NCI-H748 (cell line): ENCODE data around the gene WDR13.
"Not testable (repeated sequence)": the region's sequence is repeated elsewhere in the genome, so short reads cannot be mapped to it uniquely, and the experiment has no call there.

ENCODE experiments used
- DNase-seq: peaks from one replicate; lab custom pipeline; 2025; ENCODE audit not compliant: unreplicated experiment; lab: John Stamatoyannopoulos, UW

Gene WDR13

DNA sequence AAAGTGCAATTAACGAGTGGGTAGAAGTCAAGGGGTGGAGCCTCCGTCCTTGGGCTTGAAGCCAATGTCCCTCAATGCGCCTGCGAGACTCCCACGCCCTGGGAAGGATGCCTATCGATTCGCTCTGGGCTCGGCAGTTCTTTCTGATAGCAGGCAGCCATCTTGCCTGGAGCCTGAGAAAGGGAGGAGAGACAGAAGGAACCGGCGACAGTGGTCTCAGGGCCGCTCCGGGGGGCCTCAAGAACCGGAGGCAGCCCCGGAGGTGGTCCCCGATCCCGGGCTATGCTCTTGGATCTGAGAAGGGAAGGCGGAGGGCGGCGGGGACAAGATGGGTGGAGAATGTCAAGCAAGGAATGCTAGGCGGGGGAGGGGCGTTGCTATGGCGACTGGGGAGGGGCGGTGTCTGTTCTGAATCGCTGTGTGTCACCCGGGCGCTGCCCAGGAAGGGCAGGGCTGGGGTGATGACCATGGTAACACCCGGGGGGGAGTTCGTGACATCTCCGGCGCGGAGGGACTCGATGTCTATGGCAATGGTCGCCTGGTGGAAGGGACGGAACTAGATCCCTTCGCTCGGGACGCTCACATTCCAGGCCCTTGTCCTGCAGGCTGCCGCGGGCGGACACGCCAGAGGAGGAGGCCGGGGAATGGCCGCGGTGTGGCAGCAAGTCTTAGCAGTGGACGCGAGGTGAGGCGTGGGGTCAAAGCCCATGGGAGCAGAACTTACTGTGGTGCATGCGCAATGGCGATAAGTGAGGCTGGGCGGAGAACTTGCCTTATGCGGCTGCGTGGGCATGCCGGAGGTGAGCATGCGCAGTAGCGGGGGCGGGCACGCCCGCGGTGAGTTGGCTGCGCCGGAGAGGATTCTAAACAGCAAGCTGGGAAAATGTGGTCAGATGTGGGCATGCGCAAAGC is at the start of gene WDR13:
WDR13 (plus strand) TSS at position 140 of the 912 bp plus-strand sequence; CDS start at position 645, 505 bp downstream.
- DNase-seq = peak; percentile 95

DNA sequence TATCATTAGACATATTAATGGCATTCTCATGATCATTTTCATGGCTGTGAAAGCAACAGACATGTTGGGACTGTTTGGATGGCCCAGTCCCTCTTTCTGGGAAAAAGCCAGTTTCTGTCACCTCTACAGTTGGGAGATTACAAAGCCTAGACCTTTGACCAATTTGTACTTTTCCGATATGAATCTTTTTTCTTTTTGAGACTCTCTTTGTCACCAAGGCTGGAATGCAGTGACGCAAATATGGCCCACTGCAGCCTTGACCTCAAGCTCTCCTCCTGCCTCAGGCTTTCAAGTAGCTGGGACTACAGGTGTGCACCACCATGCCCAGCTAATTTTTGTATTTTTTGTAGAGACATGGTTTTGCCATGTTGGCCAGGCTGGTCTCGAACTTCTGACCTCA is 48.4 kb upstream of the WDR13 start:
- DNase-seq = no peak

DNA sequence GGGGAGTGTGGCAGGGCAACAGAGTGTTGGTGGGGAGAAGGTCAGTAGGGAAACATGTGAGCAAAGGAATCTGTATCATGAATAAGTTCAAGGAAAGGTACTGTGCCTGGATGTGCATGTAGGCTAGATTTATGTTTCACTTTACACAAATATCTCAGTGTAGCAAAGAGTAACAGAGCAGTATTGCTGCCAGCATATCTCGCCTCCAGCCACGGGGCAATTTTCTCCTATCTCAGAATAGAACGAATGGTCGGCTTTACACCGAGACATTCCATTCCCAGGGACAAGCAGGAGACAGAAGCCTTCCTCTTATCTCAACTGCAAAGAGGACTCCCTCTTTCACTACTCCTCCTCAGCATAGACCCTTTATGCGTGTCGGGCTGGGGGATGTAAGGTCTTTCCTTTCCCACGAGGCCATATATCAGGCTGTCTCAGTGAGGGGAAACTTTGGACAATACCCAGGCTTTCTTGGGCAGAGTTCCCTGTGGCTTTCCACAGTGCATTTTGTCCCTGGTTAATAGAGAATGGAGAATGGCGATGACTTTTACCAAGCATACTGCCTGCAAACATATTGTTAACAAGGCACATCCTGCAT is 41.5 kb upstream of the WDR13 start:
- DNase-seq = not testable (repeated sequence)

DNA sequence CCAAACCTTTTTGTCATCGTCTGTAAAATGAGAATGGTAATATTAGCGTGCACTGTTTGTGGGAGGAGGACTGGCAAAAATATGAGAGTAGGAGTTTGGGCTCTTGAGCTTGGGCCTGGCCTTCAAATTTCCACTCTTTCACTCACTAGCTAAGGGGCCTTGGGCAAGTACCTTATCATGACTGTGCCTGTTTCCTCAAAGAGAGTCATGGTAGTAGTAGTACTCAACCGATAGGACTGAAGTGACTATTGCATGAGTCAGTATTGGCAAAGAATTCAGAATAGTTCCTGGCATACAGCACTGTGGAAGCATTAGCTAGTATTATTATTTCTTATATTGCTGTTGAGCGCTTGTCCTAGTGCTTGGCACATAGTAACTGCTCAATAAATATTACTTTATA is 39.0 kb upstream of the WDR13 start:
- DNase-seq = no peak

DNA sequence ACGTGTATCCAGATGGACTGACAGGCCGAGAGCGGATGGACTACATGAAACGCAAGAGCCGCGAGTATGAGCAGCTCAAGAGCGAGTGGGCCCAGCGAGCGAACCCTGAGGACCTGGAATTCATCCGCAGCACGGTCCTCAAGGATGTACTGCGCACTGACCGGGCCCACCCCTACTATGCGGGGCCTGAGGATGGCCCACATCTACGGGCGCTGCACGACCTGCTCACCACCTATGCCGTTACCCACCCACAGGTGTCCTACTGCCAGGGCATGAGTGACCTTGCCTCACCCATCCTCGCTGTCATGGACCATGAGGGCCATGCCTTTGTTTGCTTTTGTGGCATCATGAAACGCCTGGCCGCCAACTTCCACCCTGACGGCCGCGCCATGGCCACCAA is 37.7 kb upstream of the WDR13 start:
- no peak for DNase-seq

DNA sequence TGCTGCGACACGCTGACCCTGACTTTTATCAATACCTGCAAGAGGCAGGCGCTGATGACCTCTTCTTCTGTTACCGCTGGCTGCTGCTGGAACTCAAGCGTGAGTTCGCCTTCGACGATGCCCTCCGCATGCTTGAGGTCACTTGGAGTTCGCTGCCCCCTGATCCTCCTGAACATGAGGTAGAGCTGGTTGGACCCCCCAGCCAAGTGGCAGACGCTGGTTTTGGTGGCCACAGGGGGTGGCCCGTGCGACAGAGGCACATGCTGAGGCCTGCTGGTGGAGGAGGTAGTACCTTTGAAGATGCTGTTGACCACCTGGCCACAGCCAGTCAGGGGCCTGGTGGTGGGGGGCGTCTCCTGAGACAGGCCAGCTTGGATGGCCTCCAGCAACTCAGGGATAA is 37.2 kb upstream of the WDR13 start:
- no peak for DNase-seq

DNA sequence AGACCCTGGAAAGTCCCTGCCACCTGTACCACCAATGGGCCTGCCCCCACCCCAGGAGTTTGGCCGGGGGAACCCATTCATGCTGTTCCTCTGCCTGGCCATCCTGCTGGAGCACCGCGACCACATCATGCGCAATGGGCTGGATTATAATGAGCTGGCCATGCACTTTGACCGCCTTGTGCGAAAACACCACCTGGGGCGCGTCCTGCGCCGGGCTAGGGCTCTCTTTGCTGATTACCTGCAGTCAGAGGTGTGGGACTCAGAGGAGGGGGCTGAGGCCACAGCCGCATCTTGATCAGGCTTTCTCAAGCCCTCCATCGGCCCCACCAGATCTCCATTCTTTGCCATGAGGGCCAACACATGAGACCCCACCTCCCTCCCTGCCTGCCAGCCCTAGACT is 36.6 kb upstream of the WDR13 start:
- no peak for DNase-seq

DNA sequence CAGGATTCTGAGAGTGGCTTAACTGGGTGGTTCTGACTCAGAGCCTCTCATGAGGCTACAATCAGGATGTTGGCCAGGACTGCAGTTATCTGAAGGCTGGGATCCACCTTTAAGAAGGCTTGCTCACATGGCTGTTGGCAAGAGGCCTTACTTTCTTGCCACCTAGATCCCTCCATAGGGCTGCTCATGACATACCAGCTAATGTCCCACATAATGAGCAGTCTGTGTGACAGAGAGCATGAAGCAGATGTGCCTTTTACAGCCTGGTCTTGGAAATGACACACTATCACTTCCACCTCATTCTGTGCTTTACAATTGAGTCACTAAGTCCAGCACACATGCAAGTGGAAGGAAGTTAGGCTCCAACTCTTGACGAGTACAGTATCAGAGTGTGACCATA is 27.3 kb upstream of the WDR13 start:
- no peak for DNase-seq

DNA sequence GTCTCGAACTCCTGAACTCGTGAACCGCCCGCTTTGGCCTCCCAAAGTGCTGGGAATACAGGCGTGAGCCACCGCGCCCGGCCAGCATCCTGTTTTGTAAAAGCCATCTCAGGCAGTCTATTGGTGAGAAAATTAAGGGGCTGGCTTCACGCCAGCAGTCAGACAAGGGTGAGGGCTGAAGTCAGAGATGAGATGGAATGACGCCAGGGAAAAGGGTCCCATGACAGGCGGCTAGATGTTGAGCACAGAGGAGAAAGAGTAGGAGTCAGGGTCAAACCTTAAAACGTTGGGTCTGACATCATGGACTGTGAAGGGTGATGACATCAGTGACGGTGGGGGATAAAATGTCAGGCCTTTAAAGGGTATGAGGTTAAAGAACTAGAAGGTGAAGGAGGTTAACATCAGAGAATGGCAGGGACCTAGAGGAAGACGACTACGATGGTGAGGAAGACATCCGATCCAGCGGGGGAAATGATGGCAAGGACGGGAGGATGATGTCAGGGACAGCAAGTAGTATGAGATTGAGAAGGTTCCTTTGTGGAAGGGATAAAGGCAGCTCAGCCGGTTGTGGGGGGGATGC is 23.5 kb upstream of the WDR13 start:
- DNase-seq = peak; percentile 67

DNA sequence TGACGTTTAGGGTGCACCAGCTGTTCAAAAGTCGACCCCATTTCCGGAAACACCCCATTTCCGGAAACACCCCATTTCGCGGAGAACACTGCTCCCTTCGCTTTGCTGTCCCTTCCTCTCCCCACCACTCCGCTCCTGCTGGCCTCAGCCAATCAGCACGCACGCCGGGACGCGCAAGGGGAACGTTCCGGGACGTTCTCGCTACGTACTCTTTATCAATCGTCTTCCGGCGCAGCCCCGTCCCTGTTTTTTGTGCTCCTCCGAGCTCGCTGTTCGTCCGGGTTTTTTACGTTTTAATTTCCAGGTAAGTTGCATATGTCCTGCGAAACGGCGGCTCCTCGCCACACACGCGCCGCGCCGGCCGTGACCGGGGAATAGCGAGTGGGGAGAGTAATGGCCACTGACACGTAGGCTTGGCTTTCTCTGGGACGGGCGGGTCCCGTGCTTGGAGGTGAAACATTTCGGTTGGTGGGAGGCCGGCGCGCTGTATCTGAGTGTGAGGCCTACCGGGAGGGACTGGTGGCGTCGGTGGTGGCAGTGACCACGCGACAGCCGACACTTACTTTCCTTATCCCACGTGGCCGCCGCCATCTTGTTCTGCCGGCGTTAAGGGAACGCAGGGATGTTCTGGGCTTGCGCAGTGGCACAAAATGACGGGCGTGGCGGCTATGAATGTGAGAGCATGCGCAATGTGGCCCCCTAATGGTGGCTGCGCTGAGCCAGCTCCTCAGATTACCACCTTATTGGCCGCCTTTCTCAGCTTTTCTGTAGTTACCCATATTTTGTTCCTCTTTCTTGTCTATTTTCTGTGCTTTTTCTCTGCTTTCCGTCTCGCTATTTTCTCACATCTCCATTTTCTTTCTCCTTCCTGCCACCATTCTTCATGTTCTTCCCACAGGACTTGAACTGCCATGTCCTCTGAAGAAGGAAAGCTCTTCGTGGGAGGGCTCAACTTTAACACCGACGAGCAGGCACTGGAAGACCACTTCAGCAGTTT is 22.7 kb upstream of the WDR13 start, which contains the start of gene RBM3:
RBM3 (plus strand) TSS at position 215 of the 997 bp plus-strand sequence; CDS start at position 912, 697 bp downstream.
- DNase-seq = peak; percentile 94

DNA sequence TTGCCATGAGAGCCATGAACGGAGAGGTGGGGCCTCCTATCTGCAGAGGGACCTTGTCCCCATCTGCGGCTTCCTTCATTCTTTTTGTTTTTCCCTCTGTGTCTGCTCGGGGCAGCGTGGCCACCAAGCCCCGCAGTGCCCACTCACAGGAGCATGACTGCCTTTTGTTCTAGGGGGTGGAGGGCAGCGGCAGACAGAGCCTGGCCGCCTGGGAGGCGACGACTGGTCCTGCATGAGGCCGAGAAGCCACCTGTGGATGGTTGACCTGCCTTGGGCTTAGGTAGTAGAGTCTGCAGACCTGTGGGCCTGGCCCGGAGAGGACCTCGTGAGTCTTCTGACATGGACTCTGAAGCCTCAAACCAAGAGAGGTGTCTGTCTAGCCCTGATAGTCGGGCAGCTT is 21.6 kb upstream of the WDR13 start:
- DNase-seq = no peak

DNA sequence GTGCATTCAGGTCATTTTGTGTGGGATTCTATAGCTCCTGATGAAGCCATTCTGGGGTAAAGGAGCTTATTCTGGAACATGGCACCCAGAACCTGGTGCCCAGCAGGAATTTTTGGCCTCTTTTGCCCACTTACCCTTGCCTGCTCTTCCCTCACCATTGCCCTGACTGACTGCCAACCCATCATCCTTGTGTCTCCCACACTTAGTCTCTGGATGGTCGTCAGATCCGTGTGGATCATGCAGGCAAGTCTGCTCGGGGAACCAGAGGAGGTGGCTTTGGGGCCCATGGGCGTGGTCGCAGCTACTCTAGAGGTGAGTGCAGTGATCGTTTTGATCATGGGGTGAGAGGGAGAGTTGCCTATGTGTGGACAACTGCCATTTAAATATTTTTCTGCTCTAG is 21.2 kb upstream of the WDR13 start:
- no peak for DNase-seq

DNA sequence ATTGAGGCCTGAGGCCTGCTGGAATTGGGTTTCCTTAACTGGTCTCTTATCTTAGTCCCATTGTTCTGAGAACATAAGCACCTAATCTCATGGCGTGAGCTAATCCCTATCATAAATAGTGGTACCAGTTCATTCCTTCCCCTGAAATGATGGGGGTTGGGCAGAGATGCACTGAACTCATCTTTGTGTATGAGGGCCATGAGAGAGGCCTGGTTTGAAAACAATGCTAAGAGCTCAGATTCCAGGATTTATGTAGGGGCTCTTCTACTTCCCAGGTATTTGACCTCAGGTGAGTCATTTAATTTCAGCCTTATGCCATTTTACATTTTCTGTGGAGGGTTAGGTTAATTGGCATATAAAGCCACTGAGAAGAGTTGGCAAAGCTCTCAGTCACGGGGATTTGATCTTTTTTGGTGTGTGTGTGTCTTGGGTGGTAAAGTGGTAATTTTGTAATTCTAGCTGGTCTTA is 18.6 kb upstream of the WDR13 start:
- no peak for DNase-seq

DNA sequence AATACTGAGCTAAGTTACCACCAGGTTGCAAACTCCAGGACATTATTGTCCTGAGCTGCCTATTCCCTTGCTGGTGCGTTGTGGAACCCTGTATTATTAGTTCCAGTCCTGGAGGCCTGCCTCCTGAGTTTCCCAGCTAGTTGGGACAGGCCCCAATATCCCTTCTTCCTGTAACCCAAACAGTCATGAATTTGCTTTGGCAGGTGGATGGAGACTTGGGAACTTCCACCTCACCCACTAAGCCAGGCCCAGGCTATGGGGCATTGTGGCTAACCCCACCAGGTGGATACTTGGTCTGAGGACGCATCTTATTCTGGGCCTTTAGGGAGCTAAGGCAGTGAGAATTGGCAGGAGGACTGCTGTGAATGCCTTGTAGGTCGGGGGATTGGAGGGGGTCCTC is 18.0 kb upstream of the WDR13 start:
- DNase-seq = no peak

DNA sequence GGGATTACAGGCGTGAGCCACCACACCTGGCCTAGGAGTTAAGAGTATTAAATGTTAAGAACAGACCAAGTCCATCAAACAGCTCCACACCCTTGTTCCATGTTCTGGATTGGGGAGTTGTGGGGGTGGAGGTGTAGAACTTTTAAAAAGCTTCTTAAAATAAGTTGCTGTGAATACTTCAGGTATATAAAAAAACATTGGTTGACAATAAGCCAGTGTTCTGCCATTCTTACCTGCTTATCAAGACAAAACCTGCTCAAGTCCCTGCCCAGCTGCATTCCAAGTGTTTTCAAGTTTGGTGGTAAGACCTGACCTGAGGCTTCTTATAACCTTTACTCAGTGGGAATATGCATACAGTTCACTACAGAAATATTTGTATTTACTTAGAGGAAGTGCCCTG is 16.6 kb upstream of the WDR13 start:
- DNase-seq = no peak

DNA sequence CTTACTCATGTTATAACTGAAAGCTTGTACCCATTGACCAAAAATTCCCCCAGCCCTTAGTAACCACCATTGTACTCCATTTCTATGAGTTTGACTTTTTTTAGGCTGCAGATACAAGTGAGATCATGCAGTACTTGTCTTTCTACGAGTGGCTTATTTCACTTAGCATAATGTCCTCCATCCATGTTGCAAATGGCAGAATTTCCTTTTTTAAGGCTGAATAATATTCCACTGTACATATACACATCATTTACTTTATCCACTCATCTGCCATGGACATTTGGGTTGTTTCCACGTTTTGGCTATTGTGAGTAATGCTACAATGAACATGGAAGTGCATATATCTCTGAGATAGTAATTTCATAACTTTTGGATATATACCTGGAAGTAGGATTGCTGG is 12.6 kb upstream of the WDR13 start:
- no peak for DNase-seq

DNA sequence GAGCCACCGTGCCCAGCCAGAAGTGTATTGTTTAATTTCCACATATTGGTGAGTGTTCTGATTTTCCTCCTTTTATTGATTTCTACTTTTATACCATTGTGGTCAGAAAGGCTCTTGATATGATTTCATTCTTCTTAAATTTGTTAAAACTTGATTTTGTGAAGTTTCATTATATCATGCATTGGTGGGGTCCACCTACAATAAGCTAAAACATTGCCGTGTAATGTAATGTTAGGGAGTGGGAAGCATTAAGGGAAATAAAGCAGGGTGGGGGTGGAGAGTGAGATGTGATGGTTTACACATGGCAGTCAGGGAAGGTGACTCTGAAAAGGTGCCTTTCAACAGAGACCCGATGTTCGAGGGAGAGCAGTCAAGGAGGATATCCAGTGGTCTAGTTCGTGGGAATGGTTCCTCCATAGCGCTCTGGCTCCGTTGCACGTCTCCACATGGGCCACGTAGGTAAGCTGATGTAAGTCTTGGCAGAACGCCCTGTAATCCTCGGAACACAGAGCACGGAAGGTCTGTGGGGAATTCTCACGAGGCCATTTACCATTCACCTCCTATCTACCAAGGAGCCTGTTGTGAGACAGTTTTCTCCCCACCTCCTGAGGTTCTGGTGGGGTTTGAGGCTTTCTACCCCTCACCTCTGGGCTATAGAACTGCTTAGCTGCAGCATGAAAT is 7.7 kb upstream of the WDR13 start:
- DNase-seq = peak; percentile 11

DNA sequence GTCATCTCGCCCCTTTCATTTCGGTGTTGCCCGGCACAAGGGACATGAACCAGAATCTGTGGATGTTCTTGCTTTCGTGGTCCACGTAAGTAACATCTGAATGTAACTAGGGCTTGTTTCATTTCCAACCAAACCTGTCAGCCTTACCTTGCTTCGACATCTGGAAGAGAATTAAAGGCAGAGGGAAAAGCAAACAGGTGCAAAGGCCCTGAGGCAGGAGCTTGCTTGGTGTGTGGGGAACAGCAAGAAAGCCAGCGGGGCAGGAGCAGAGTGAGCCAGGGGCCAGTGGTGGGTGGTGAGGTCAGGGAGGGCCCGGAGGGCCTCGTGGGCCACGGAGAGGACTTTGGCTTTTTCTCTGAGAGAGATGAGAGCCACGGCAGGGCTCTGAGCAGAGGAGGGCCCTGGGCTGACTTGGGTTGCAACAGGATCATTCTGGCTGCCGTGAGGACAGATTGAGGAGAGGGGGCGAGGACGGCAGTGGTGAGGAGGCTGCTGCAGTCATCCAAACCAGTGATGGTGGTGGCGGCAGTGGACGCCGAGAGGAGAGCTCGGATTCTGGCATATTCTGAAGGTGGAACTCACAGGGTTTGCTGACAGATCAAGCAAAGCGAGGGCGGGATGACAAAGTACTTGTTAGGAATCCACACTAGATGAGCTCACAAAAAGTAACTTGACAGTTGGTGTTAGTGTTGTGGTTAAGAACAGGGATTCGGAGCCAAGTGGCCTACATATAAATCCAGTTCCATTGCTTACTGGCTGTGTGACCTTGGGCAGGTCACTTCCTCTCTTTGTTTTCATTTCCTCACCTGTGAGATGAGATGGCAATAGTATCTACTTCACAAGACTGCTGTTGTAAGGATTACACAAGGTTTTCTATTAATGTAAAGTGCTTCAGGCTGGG is 6.8 kb upstream of the WDR13 start:
- DNase-seq = no peak

DNA sequence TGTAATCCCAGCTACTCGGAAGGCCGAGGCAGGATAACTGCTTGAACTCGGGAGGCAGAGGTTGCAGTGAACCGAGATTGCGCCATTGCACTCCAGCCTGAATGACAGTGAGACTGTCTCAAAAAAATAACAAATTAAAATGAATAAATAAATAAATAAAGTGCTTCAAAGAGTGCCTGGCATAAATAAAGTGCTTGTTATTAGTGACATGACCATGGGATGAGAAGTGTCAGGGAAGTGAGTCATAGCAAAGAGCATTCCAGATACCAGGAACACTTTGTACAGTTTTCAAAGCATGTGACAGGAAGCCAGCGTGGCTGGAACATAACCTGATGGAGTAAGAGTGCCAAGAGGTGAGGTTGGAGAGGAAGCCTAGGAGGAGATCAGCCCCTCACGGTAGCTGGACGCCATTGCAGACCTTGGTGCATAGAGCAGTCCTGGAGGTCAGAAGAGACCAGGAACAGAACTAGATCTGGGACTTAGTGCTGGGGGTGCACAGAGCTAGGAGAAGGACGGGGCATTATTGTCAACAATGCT is 6.0 kb upstream of the WDR13 start:
- no peak for DNase-seq
